HepG2 (cell line): ENCODE results near the gene SMAP2. TPM values are rescaled to one million over a fixed set of nuclear protein-coding genes. Genes with fewer than 3 reads are reported as not detected.

Experiments used
- ATAC-seq: fragments of 200-7000 bp; cut with Tn5 transposase; 3 replicates; pipeline ENCODE4 v1.9.1; 2020; ENCODE audit warnings: mild to moderate bottlenecking, moderate library complexity
- BruUV-seq: library from RNA; stranded (reverse); fragments of 400-500 nt; replicated peaks from 2 replicates; lab custom pipeline; 2021; lab: Mats Ljungman, UMichigan
- CTCF ChIA-PET: fragments of 300-600 bp; formaldehyde crosslinking; extraction: SDS; loops from one replicate; lab custom pipeline; 2021; ENCODE audit warnings: low total read pairs, inconsistent platforms, low intra/inter-chr PET ratio; lab: Yijun Ruan, JAX
- POLR2A ChIA-PET: fragments of 350-600 bp; sonication (Branson Sonifier 250); formaldehyde crosslinking; loops from one replicate; lab custom pipeline; 2020; ENCODE audit warnings: antibody characterized with exemption, inconsistent platforms; lab: Yijun Ruan, JAX
- DNase-seq: peaks from one replicate; pipeline ENCODE4 v3.0.0-alpha.2; 2015; ENCODE audit warnings: low spot score
- FAIRE-seq: peaks from 3 replicates; lab custom pipeline; 2011; peaks lifted over from hg19 to GRCh38; lab: Jason Lieb, UNC
- H2AFZ ChIP-seq: one replicate; pipeline ENCODE4 v1.6.1; 2011; ENCODE audit warnings: low read length, inconsistent platforms
- H3K27ac ChIP-seq: fragments of 300-600 bp; 3 replicates; pipeline ENCODE4 v1.8.0; 2011; ENCODE audit warnings: mixed run types, mild to moderate bottlenecking, mixed read lengths, low read length, inconsistent platforms; ENCODE audit not compliant: insufficient read depth; ENCODE audit errors: extremely low read length
- H3K27me3 ChIP-seq, 2 experiments: fragments of 200-600 bp in 1 of 2; 2 replicates in 1 of 2; 3 replicates in 1 of 2; pipeline versions ENCODE4 v1.6.0 to v1.8.0; 2011; ENCODE audit warnings: low read length in 2 of 2, mild to moderate bottlenecking in 2 of 2, moderate library complexity in 2 of 2, inconsistent platforms in 1 of 2; ENCODE audit not compliant: insufficient read depth in 2 of 2, control insufficient read depth in 1 of 2
- H3K36me3 ChIP-seq, 2 experiments: fragments of 200-600 bp in 1 of 2; replicated peaks in 1 of 2; 2 replicates in 1 of 2; 3 replicates in 1 of 2; pipeline versions ENCODE4 v1.5.1 to v1.8.0; 2011; ENCODE audit warnings: low read length in 2 of 2, inconsistent platforms in 1 of 2; ENCODE audit not compliant: insufficient read depth in 2 of 2, control insufficient read depth in 1 of 2
- H3K4me1 ChIP-seq: 2 replicates; pipeline ENCODE4 v1.5.1; 2012; ENCODE audit warnings: low read length, inconsistent platforms; ENCODE audit not compliant: insufficient read depth
- H3K4me2 ChIP-seq: 2 replicates; pipeline ENCODE4 v1.6.0; 2011; ENCODE audit warnings: low read depth, low read length, inconsistent platforms
- H3K4me3 ChIP-seq, 3 experiments: fragments of 200-600 bp in 1 of 3; sonication (generic), shearing (Covaris generic) in 1 of 3; replicated peaks in 1 of 3; 2 replicates each; pipeline ENCODE4 v1.5.1; 2011 to 2016; ENCODE audit warnings: low read length in 3 of 3, inconsistent platforms in 2 of 3, low read depth in 2 of 3, mild to moderate bottlenecking in 2 of 3, control low read depth in 1 of 3, mixed read lengths in 1 of 3; ENCODE audit not compliant: insufficient read depth in 1 of 3
- H3K79me2 ChIP-seq: one replicate; pipeline ENCODE4 v1.6.1; 2011; ENCODE audit warnings: low read length, inconsistent platforms; ENCODE audit not compliant: insufficient read depth
- H3K9ac ChIP-seq: 2 replicates; pipeline ENCODE4 v1.6.0; 2011; ENCODE audit warnings: mild to moderate bottlenecking, low read depth, low read length, inconsistent platforms; ENCODE audit not compliant: insufficient read depth
- H3K9me3 ChIP-seq: 2 replicates; pipeline ENCODE4 v1.5.1; 2012; ENCODE audit warnings: mild to moderate bottlenecking, low read length
- H4K20me1 ChIP-seq: 2 replicates; pipeline ENCODE4 v1.6.0; 2011; ENCODE audit warnings: inconsistent platforms, mild to moderate bottlenecking, low read length, moderate library complexity; ENCODE audit not compliant: insufficient read depth
- MZF1 ChIP-seq: sonication (generic); formaldehyde crosslinking; IDR thresholded peaks from 2 replicates; pipeline ENCODE4 v1.8.1; 2023; ENCODE audit warnings: mild to moderate bottlenecking, missing genetic modification reagents, borderline replicate concordance
- ZBTB8A ChIP-seq: sonication (generic); formaldehyde crosslinking; IDR thresholded peaks from 2 replicates; pipeline ENCODE4 v1.4.0; 2020; ENCODE audit warnings: mild to moderate bottlenecking, low read depth, missing genetic modification reagents, borderline replicate concordance
- ZFP41 ChIP-seq: sonication (generic); formaldehyde crosslinking; IDR thresholded peaks from 2 replicates; pipeline ENCODE4 v1.4.0; 2020; ENCODE audit warnings: mild to moderate bottlenecking, missing genetic modification reagents, borderline replicate concordance
- ZNF362 ChIP-seq: sonication (generic); formaldehyde crosslinking; IDR thresholded peaks from 2 replicates; pipeline ENCODE4 v1.4.0; 2020; ENCODE audit warnings: missing genetic modification reagents, mild to moderate bottlenecking, borderline replicate concordance
- ZNF564 ChIP-seq: sonication (generic); formaldehyde crosslinking; IDR thresholded peaks from 2 replicates; pipeline ENCODE4 v1.8.1; 2023; ENCODE audit warnings: mild to moderate bottlenecking, missing genetic modification reagents
- ZNF589 ChIP-seq: sonication (generic); formaldehyde crosslinking; conservative IDR thresholded peaks from 2 replicates; pipeline ENCODE4 v1.8.0; 2022; ENCODE audit warnings: mild to moderate bottlenecking, moderate library complexity, missing genetic modification reagents
- ZNF646 ChIP-seq: sonication (generic); formaldehyde crosslinking; IDR thresholded peaks from 2 replicates; pipeline ENCODE4 v1.9.0; 2021; ENCODE audit warnings: mild to moderate bottlenecking, missing genetic modification reagents
- WGBS: methylation state at CpG from one replicate; pipeline ENCODE4 v1.1.6; 2017; ENCODE audit warnings: low lambda C conversion rate; 5-methylcytosine and 5-hydroxymethylcytosine counted together
- in situ Hi-C: cut with HindIII; loops from 2 replicates; pipeline ENCODE4 v1.10.0; 2017; ENCODE audit warnings: low pct_unique_long_range_greater_than_20kb; ENCODE audit not compliant: extremely low pct_ligation_motif_present
- intact Hi-C: fragments of 100-400 bp; cut with micrococcal nuclease; formaldehyde crosslinking; loops from one replicate; pipeline ENCODE4 v1.10.0; 2022; ENCODE audit not compliant: unreplicated experiment
- polyA plus RNA-seq, 8 experiments: library from polyadenylated mRNA; depleted of rRNA in 3 of 8; stranded (reverse) in 7 of 8; unstranded in 1 of 8; fragments of >200 nt; fragmentation: Illumina TruSeq in 4 of 8; extraction: Trizol in 4 of 8; gene quantifications; 2 replicates each; pipeline versions ENCODE4 v1.2.1 to v1.2.3, GENCODE V29; 2011 to 2016; ENCODE audit warnings: low read depth in 4 of 8, missing spikeins in 1 of 8, mixed read lengths in 1 of 8; ENCODE audit not compliant: insufficient read depth in 1 of 8
- total RNA-seq, 5 experiments: library from RNA; depleted of rRNA; stranded (reverse); fragments of >200 nt; fragmentation: Illumina TruSeq; extraction: Trizol; gene quantifications; 2 replicates each; pipeline ENCODE4 v1.2.3, GENCODE V29; 2016; ENCODE audit warnings: low read depth in 1 of 5

SMAP2 gene
- total and polyA plus RNA-seq, 2 of the 13 experiments (the other 11 are each of a cell fraction or from before 2014, with no cell fraction given), result 19.0 to 22.3 TPM

- CTCF ChIA-PET, result no interaction called here
- Histone ChIP-seq H3K4me2 (no peak overlapping the region), H3K36me3 (peaks cover 0 to 3% of the 10 kb centered on the region in 2 experiments; a peak in 1 of 5 replicates), H3K4me3 (no peak overlapping the region), H3K4me1 (peaks cover 37% of the 10 kb centered on the region), H3K27me3 (no peaks in the 10 kb centered on the region), H4K20me1 (no peaks in the 10 kb centered on the region), H3K79me2 (peaks cover 54% of the 10 kb centered on the region), H2AFZ (no peak overlapping the region), H3K9me3 (no peaks in the 10 kb centered on the region), H3K27ac (no peak overlapping the region), H3K9ac (no peak overlapping the region)
- BruUV-seq, result no TSS peak
- no peak for ATAC-seq
- WGBS, result 96% methylated on average over 7 of the region's 7 CpGs
- DNase-seq, result no peak
- TF ChIP-seq MZF1 (CRISPR knock-in tag) (no peak), ZFP41 (CRISPR knock-in tag) (no peak), ZNF362 (CRISPR knock-in tag) (no peak), ZBTB8A (CRISPR knock-in tag) (no peak), ZNF646 (no peak), ZNF564 (CRISPR knock-in tag) (no peak), ZNF589 (CRISPR knock-in tag) (no peak)
- intact Hi-C loops (loop anchor here (10.0 kb wide), 1 partner anchor 257 kb away; no protein-coding TSS in a partner anchor), in situ Hi-C loops (loop anchor here (5.0 to 10.0 kb wide), 2 partner anchors 64 to 257 kb away; no protein-coding TSS in a partner anchor)
- no peak for FAIRE-seq
- POLR2A ChIA-PET, result interaction anchor here (1.9 kb wide), 1 partner anchor 12 kb away, joined by 7 read pairs; no protein-coding TSS in a partner anchor
Measured at GRCh38 chr1:40401473-40402201, 28.1 kb downstream of the SMAP2 start.
